ENCODE measurements around the gene DENND10.
"Not testable (repeated sequence)": the region's sequence is repeated elsewhere in the genome, so short reads cannot be mapped to it uniquely, and the experiment has no call there.

Gene DENND10

GRCh38 chr10:119101366-119102098 is 2.4 kb upstream of the DENND10 start:
- TF ChIP-seq YY1 (IDR thresholded peaks at IDR 0.05; ENCODE audit: insufficient read depth, insufficient read length) (no peak), ZNF274 (IDR thresholded peaks at IDR 0.05; ENCODE audit: low read depth, low read length) (no peak), SUZ12 (IDR thresholded peaks at IDR 0.05; ENCODE audit: extremely low read depth, insufficient read depth, insufficient read length) (no peak)
- no peak overlapping the region for H3K4me3 ChIP-seq (ENCODE audit: insufficient read length, low read depth)

GRCh38 chr10:119103241-119103902 is 541 bp upstream of the DENND10 start:
- DNase-seq (ENCODE audit: low read depth, low spot score), result no peak
- Histone ChIP-seq H3K9me3 (ENCODE audit: insufficient read depth, low read length) (no peaks in the 10 kb centered on the region), H3K36me3 (ENCODE audit: insufficient read depth, insufficient read length, low read length) (peaks cover 8% of the 10 kb centered on the region), H3K4me3 (ENCODE audit: insufficient read length, low read depth) (no peak overlapping the region), H3K27me3 (ENCODE audit: insufficient read depth, insufficient read length) (no peaks in the 10 kb centered on the region), H3K4me1 (ENCODE audit: insufficient read depth, insufficient read length) (no peaks in the 10 kb centered on the region), H3K9ac (ENCODE audit: insufficient read length, low read depth) (no peak overlapping the region)
- TF ChIP-seq ZNF274 (IDR thresholded peaks at IDR 0.05; ENCODE audit: low read depth, low read length), result no peak
- TF ChIP-seq SUZ12 (IDR thresholded peaks at IDR 0.05; ENCODE audit: extremely low read depth, insufficient read depth, insufficient read length), result no peak
- TF ChIP-seq YY1 (IDR thresholded peaks at IDR 0.05; ENCODE audit: insufficient read depth, insufficient read length), result no peak

More at GRCh38 chr10:119101366-119102098, 2.4 kb upstream of the DENND10 start:
- Histone ChIP-seq H3K27me3 (ENCODE audit: insufficient read depth, insufficient read length) (no peaks in the 10 kb centered on the region), H3K9ac (ENCODE audit: insufficient read length, low read depth) (no peak overlapping the region), H3K36me3 (ENCODE audit: insufficient read depth, insufficient read length, low read length) (peaks cover 3% of the 10 kb centered on the region), H3K4me1 (ENCODE audit: insufficient read depth, insufficient read length) (no peaks in the 10 kb centered on the region), H3K9me3 (ENCODE audit: insufficient read depth, low read length) (no peaks in the 10 kb centered on the region)
- DNase-seq (ENCODE audit: low read depth, low spot score), result no peak

- peak overlapping the region; percentile 80 for H3K4me3 ChIP-seq (ENCODE audit: insufficient read length, low read depth)
- no peak for DNase-seq (ENCODE audit: low read depth, low spot score)
- no peaks in the 10 kb centered on the region for H3K27me3 ChIP-seq (ENCODE audit: insufficient read depth, insufficient read length)
- no peaks in the 10 kb centered on the region for H3K9me3 ChIP-seq (ENCODE audit: insufficient read depth, low read length)
- no peaks in the 10 kb centered on the region for H3K4me1 ChIP-seq (ENCODE audit: insufficient read depth, insufficient read length)
- H3K36me3 ChIP-seq (ENCODE audit: insufficient read depth, insufficient read length, low read length), result peaks cover 13% of the 10 kb centered on the region
- TF ChIP-seq YY1 (IDR thresholded peaks at IDR 0.05; ENCODE audit: insufficient read depth, insufficient read length) (no peak), ZNF274 (IDR thresholded peaks at IDR 0.05; ENCODE audit: low read depth, low read length) (no peak), SUZ12 (IDR thresholded peaks at IDR 0.05; ENCODE audit: extremely low read depth, insufficient read depth, insufficient read length) (no peak)
- H3K9ac ChIP-seq (ENCODE audit: insufficient read length, low read depth), result peak overlapping the region; percentile 88
Measured at GRCh38 chr10:119104654-119105015, 722 bp downstream of the DENND10 start.

GRCh38 chr10:119105155-119105554 is 1.2 kb downstream of the DENND10 start:
- no peak for DNase-seq (ENCODE audit: low read depth, low spot score)
- peak overlapping the region; percentile 80 for H3K4me3 ChIP-seq (ENCODE audit: insufficient read length, low read depth)
- H3K9ac ChIP-seq (ENCODE audit: insufficient read length, low read depth), result peak overlapping the region; percentile 88
- no peaks in the 10 kb centered on the region for H3K9me3 ChIP-seq (ENCODE audit: insufficient read depth, low read length)
- peaks cover 13% of the 10 kb centered on the region for H3K36me3 ChIP-seq (ENCODE audit: insufficient read depth, insufficient read length, low read length)
- no peaks in the 10 kb centered on the region for H3K27me3 ChIP-seq (ENCODE audit: insufficient read depth, insufficient read length)
- H3K4me1 ChIP-seq (ENCODE audit: insufficient read depth, insufficient read length), result no peaks in the 10 kb centered on the region
- TF ChIP-seq SUZ12 (IDR thresholded peaks at IDR 0.05; ENCODE audit: extremely low read depth, insufficient read depth, insufficient read length), result no peak
- TF ChIP-seq YY1 (IDR thresholded peaks at IDR 0.05; ENCODE audit: insufficient read depth, insufficient read length), result no peak
- no peak for TF ChIP-seq ZNF274 (IDR thresholded peaks at IDR 0.05; ENCODE audit: low read depth, low read length)

GRCh38 chr10:119105899-119106298 is 2.0 kb downstream of the DENND10 start:
- peaks cover 17% of the 10 kb centered on the region for H3K36me3 ChIP-seq (ENCODE audit: insufficient read depth, insufficient read length, low read length)
- DNase-seq (ENCODE audit: low read depth, low spot score); H3K4me1 ChIP-seq (ENCODE audit: insufficient read depth, insufficient read length); H3K9ac ChIP-seq (ENCODE audit: insufficient read length, low read depth); H3K9me3 ChIP-seq (ENCODE audit: insufficient read depth, low read length); H3K27me3 ChIP-seq (ENCODE audit: insufficient read depth, insufficient read length); H3K4me3 ChIP-seq (ENCODE audit: insufficient read length, low read depth): not testable (repeated sequence)

- H3K36me3 ChIP-seq (ENCODE audit: insufficient read depth, insufficient read length, low read length), result peaks cover 27% of the 10 kb centered on the region
- not testable (repeated sequence) for H3K27me3 ChIP-seq (ENCODE audit: insufficient read depth, insufficient read length); H3K4me3 ChIP-seq (ENCODE audit: insufficient read length, low read depth); DNase-seq (ENCODE audit: low read depth, low spot score); H3K9me3 ChIP-seq (ENCODE audit: insufficient read depth, low read length); H3K4me1 ChIP-seq (ENCODE audit: insufficient read depth, insufficient read length); H3K9ac ChIP-seq (ENCODE audit: insufficient read length, low read depth)
Measured at GRCh38 chr10:119107106-119107505, 3.2 kb downstream of the DENND10 start.

GRCh38 chr10:119107771-119108170 is 3.9 kb downstream of the DENND10 start:
- not testable (repeated sequence) for DNase-seq (ENCODE audit: low read depth, low spot score)
- peaks cover 33% of the 10 kb centered on the region for H3K36me3 ChIP-seq (ENCODE audit: insufficient read depth, insufficient read length, low read length)

More at GRCh38 chr10:119107771-119108170, 3.9 kb downstream of the DENND10 start:
- H3K4me3 ChIP-seq (ENCODE audit: insufficient read length, low read depth); H3K27me3 ChIP-seq (ENCODE audit: insufficient read depth, insufficient read length); H3K9ac ChIP-seq (ENCODE audit: insufficient read length, low read depth); H3K9me3 ChIP-seq (ENCODE audit: insufficient read depth, low read length); H3K4me1 ChIP-seq (ENCODE audit: insufficient read depth, insufficient read length): not testable (repeated sequence)

Data from NT2/D1 (cell line).